ENCODE data around the gene ZNF530.

Gene ZNF530

GRCh38 chr19:57599761-57600383 lies at the start of gene ZNF530:
Gene ZNF530 (plus strand): TSS chr19:57599885. CDS start chr19:57604346, 4,461 bp downstream.
- DNase-seq = peak; percentile 90

- no peak for DNase-seq
Observed at GRCh38 chr19:57552432-57552831, 47.3 kb upstream of the ZNF530 start.

GRCh38 chr19:57557659-57558058 lies 42.0 kb upstream of the ZNF530 start:
- no peak for DNase-seq

GRCh38 chr19:57558525-57558924 lies 41.2 kb upstream of the ZNF530 start:
- DNase-seq = no peak

- DNase-seq = no peak
Observed at GRCh38 chr19:57559008-57559403, 40.7 kb upstream of the ZNF530 start.

GRCh38 chr19:57559404-57560025 lies 40.2 kb upstream of the ZNF530 start, which contains the start of gene ZNF550:
Gene ZNF550 (minus strand): TSS chr19:57559863. CDS start chr19:57559682, 181 bp downstream.
- peak; percentile 79 for DNase-seq

- DNase-seq = no peak
Observed at GRCh38 chr19:57560049-57560491, 39.6 kb upstream of the ZNF530 start.

- no peak for DNase-seq
Observed at GRCh38 chr19:57563547-57563946, 36.1 kb upstream of the ZNF530 start.

- DNase-seq = no peak
Observed at GRCh38 chr19:57566396-57567265, 33.1 kb upstream of the ZNF530 start.

GRCh38 chr19:57570707-57571106 lies 29.0 kb upstream of the ZNF530 start:
- no peak for DNase-seq

- no peak for DNase-seq
Observed at GRCh38 chr19:57572415-57572947, 27.2 kb upstream of the ZNF530 start.

- DNase-seq = no peak
Observed at GRCh38 chr19:57576661-57577060, 23.0 kb upstream of the ZNF530 start.

- peak; percentile 97 for DNase-seq
Observed at GRCh38 chr19:57578487-57579205, 21.0 kb upstream of the ZNF530 start, which contains the start of gene ZNF416. Gene ZNF416 (minus strand): TSS chr19:57578911. CDS start chr19:57578704, 207 bp downstream.

GRCh38 chr19:57583104-57583520 lies 16.6 kb upstream of the ZNF530 start:
- DNase-seq = no peak

- DNase-seq = peak; percentile 93
Observed at GRCh38 chr19:57583521-57584416, 15.9 kb upstream of the ZNF530 start, which contains the start of gene ZIK1. Gene ZIK1 (plus strand): TSS chr19:57584145. CDS start chr19:57584357, 212 bp downstream.

- DNase-seq = no peak
Observed at GRCh38 chr19:57587529-57587928, 12.2 kb upstream of the ZNF530 start.

- DNase-seq = no peak
Observed at GRCh38 chr19:57599377-57599760, 316 bp upstream of the ZNF530 start.

- no peak for DNase-seq
Observed at GRCh38 chr19:57606931-57607330, 7.2 kb downstream of the ZNF530 start.

- no peak for DNase-seq
Observed at GRCh38 chr19:57611113-57611512, 11.4 kb downstream of the ZNF530 start.

GRCh38 chr19:57613941-57614743 lies 14.5 kb downstream of the ZNF530 start, which contains the start of gene ZNF134:
Gene ZNF134 (plus strand): TSS chr19:57614242. CDS start chr19:57619469, 5,227 bp downstream.
- peak; percentile 89 for DNase-seq

All from NCI-H345 (cell line).